ENCODE data around the gene MEF2A. TPM values are rescaled to one million over a fixed set of nuclear protein-coding genes. Genes with fewer than 3 reads are reported as not detected.
A peak's percentile ranks its signal among the peaks of the same experiment; 100 is the strongest.

Gene MEF2A
- total RNA-seq, 2 donors from 2014 or later = 20.1 to 36.8 TPM

DNA sequence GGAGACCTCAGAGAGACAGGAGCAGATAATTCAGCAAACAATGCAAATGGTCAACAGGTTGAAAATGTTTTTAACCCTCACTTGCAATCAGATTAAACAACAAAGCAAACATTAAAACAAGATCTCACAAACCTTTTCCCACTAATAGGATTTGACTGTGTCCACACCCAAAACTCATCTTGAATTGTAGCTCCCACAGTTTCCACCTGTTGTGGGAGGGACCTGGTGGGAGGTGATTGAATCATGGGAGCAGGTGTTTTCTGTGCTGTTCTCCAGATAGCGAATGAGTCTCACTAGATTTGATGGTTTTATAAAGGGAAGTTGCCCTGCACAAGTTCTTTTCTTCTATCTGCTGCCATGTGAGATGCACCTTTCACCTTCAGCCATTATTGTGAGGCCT is 168.8 kb downstream of the MEF2A start:
- H3K9me3 ChIP-seq = no peaks in the 10 kb centered on the region
- intact Hi-C loops (cut with DNase I) = no loop called here
- H3K27ac ChIP-seq = peak overlapping the region; percentile 92
- H3K4me1 ChIP-seq = no peaks in the 10 kb centered on the region
- no peaks in the 10 kb centered on the region for H3K36me3 ChIP-seq
- TF ChIP-seq, protein P1, sequence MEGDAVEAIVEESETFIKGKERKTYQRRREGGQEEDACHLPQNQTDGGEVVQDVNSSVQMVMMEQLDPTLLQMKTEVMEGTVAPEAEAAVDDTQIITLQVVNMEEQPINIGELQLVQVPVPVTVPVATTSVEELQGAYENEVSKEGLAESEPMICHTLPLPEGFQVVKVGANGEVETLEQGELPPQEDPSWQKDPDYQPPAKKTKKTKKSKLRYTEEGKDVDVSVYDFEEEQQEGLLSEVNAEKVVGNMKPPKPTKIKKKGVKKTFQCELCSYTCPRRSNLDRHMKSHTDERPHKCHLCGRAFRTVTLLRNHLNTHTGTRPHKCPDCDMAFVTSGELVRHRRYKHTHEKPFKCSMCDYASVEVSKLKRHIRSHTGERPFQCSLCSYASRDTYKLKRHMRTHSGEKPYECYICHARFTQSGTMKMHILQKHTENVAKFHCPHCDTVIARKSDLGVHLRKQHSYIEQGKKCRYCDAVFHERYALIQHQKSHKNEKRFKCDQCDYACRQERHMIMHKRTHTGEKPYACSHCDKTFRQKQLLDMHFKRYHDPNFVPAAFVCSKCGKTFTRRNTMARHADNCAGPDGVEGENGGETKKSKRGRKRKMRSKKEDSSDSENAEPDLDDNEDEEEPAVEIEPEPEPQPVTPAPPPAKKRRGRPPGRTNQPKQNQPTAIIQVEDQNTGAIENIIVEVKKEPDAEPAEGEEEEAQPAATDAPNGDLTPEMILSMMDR (IDR thresholded peaks at IDR 0.05) = no peak
- no peak overlapping the region for H3K9ac ChIP-seq (ENCODE audit: low read depth in 2 of 2, low read length in 2 of 2)
- no peaks in the 10 kb centered on the region for H3K27me3 ChIP-seq
- H3K4me3 ChIP-seq = no peak overlapping the region
- DNase-seq = peak; percentile 45

DNA sequence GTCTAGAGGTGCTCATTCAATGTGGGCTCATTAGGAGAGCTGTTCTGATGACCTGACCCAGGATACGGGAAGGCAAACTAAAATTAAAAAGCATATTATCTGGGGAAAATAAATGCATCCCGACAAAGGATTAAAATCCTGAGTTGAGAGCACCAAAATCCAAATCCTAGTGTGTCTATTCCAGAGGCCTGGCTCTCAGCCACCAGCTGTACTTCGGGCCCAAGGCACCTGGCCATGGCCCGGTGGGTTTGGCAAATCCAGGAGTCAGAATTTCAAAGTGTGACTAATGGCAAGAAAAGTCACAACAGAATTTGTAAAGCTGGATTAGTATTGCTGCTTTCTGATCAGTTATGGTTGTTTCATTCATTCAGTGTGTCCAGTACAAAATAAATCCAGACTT is 170.1 kb downstream of the MEF2A start:
- Histone ChIP-seq H3K4me1 (no peaks in the 10 kb centered on the region), H3K4me3 (no peak overlapping the region), H3K27ac (no peak overlapping the region), H3K9ac (ENCODE audit: low read depth in 2 of 2, low read length in 2 of 2) (no peak overlapping the region), H3K9me3 (no peaks in the 10 kb centered on the region), H3K27me3 (no peaks in the 10 kb centered on the region), H3K36me3 (no peaks in the 10 kb centered on the region)
- no peak for DNase-seq
- TF ChIP-seq, protein P1 (IDR thresholded peaks at IDR 0.05) = no peak
- intact Hi-C loops (cut with DNase I) = no loop called here

DNA sequence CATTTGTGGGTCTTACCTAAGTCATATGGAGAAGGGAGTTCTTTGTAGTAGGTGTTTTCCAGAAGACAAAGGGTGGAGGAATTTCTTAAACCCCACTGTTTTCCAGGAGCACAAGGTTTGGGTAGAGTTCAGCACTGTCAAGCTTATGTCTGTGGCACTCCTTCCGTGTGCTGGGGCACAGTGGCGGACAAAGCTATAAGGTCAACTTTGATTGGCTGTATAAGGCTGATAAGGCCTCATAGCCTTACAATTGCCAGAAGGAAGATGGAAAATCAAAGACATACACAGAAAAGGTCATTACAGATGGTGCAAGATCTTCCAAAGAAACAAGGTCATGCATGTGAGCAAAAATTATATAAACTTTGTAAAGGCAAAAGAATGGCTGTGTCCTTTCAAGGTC is 170.9 kb downstream of the MEF2A start:
- Histone ChIP-seq H3K9me3 (no peaks in the 10 kb centered on the region), H3K4me3 (no peak overlapping the region), H3K9ac (ENCODE audit: low read depth in 2 of 2, low read length in 2 of 2) (no peak overlapping the region), H3K27me3 (no peaks in the 10 kb centered on the region), H3K36me3 (no peaks in the 10 kb centered on the region), H3K4me1 (no peaks in the 10 kb centered on the region), H3K27ac (no peak overlapping the region)
- TF ChIP-seq, protein P1 (IDR thresholded peaks at IDR 0.05) = no peak
- intact Hi-C loops (cut with DNase I) = no loop called here
- DNase-seq = no peak

DNA sequence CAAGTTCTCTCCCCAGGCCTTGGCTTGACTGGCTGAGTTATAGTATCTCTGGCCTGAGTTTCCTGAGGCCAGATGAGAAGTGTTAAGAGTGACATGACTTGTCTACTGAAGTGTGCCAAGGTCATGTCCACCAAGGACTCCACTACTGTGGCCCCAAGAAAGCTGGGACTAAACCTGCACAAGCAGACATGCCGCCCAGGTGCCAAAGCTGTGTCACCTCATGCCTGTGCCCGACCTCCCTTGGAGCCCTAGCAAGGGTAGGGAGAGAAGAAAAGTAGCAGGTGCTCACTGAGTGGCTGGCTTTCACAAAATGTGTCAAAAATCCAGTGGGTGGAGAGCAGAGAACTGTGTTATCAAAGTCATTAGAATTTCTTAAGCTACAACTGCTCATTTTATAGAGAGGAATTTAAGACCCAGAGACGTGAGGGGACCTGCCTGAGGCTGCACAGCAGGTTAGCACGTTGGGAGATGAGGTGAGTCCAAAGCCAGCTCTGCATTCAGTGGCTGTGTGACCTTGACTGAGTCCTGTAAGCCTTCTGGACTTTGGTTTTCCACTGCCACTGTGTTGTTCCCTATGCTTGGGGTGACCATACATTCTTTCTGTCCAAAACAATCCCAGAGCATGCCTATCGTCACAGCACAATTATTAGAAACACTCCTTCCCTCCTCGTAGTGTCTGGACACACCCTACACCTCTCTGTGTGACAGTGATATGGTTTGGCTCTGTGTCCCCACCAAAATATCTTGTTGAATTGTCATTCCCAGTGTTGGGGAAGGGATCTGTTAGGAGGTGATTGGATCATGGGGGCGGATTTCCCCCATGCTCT is 172.4 kb downstream of the MEF2A start:
- no peak overlapping the region for H3K9ac ChIP-seq (ENCODE audit: low read depth in 2 of 2, low read length in 2 of 2)
- TF ChIP-seq, protein P1 (IDR thresholded peaks at IDR 0.05) = no peak
- H3K36me3 ChIP-seq = no peaks in the 10 kb centered on the region
- H3K4me3 ChIP-seq = no peak overlapping the region
- no peaks in the 10 kb centered on the region for H3K27me3 ChIP-seq
- H3K9me3 ChIP-seq = no peaks in the 10 kb centered on the region
- intact Hi-C loops (cut with DNase I) = no loop called here
- no peak for DNase-seq
- H3K27ac ChIP-seq = no peak overlapping the region
- no peaks in the 10 kb centered on the region for H3K4me1 ChIP-seq

DNA sequence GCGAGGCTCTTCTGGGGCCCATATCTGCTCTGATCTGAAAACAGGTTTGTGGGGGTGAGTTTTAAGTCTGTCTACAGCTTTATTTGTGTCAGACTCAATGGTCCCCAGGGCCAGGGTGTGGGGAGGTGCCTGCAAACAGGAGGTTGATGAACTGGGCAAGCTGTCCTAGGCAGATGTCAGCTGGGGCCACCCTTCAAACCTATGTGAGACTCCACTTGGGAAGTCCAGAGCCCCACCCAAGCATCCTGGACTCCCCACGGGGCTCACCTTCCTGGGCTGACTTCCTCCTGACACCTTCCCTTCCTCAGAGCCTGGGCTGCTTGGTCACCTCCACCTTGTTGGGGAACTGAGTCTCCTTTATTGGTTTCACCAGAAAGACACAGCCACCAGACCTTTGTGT is 176.1 kb downstream of the MEF2A start:
- DNase-seq = no peak
- Histone ChIP-seq H3K36me3 (no peaks in the 10 kb centered on the region), H3K27me3 (no peaks in the 10 kb centered on the region), H3K4me3 (no peak overlapping the region), H3K4me1 (no peaks in the 10 kb centered on the region), H3K27ac (no peak overlapping the region), H3K9me3 (no peaks in the 10 kb centered on the region), H3K9ac (ENCODE audit: low read depth in 2 of 2, low read length in 2 of 2) (no peak overlapping the region)
- intact Hi-C loops (cut with DNase I) = no loop called here
- TF ChIP-seq, protein P1 (IDR thresholded peaks at IDR 0.05) = no peak

Data from colonic mucosa (tissue), 4 donors.